ENCODE measurements around the gene SAGE1.
"Not testable (repeated sequence)": the region's sequence is repeated elsewhere in the genome, so short reads cannot be mapped to it uniquely, and the experiment has no call there.

SAGE1 gene, protein sequence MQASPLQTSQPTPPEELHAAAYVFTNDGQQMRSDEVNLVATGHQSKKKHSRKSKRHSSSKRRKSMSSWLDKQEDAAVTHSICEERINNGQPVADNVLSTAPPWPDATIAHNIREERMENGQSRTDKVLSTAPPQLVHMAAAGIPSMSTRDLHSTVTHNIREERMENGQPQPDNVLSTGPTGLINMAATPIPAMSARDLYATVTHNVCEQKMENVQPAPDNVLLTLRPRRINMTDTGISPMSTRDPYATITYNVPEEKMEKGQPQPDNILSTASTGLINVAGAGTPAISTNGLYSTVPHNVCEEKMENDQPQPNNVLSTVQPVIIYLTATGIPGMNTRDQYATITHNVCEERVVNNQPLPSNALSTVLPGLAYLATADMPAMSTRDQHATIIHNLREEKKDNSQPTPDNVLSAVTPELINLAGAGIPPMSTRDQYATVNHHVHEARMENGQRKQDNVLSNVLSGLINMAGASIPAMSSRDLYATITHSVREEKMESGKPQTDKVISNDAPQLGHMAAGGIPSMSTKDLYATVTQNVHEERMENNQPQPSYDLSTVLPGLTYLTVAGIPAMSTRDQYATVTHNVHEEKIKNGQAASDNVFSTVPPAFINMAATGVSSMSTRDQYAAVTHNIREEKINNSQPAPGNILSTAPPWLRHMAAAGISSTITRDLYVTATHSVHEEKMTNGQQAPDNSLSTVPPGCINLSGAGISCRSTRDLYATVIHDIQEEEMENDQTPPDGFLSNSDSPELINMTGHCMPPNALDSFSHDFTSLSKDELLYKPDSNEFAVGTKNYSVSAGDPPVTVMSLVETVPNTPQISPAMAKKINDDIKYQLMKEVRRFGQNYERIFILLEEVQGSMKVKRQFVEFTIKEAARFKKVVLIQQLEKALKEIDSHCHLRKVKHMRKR

GRCh38 chrX:135893294-135893817 lies at the start of gene SAGE1, which contains the start of gene CT45A10:
TSS of gene SAGE1 (plus strand) at chrX:135893716. CDS start at chrX:135896243, 2,527 bp downstream.
TSS of gene CT45A10 (minus strand) at chrX:135893444. CDS start at chrX:135885344, 8,100 bp downstream.
- intact Hi-C loops (cut with micrococcal nuclease): no loop called here

GRCh38 chrX:135854438-135854837 lies 39.1 kb upstream of the SAGE1 start, which contains the start of gene CT45A8:
TSS of gene CT45A8 (minus strand) at chrX:135854538. CDS start at chrX:135850783, 3,755 bp downstream.
- H3K4me3 Mint-ChIP-seq; H3K9me3 Mint-ChIP-seq; H3K4me1 Mint-ChIP-seq (ENCODE audit: low read depth); H3K27me3 Mint-ChIP-seq; intact Hi-C loops (cut with micrococcal nuclease); H3K27ac Mint-ChIP-seq; H3K36me3 Mint-ChIP-seq (ENCODE audit: low read depth): not testable (repeated sequence)

More at GRCh38 chrX:135893294-135893817, at the start of gene SAGE1, which contains the start of gene CT45A10:
- Mint-ChIP-seq H3K27me3 (no peaks in the 10 kb centered on the region), H3K36me3 (ENCODE audit: low read depth) (no peaks in the 10 kb centered on the region), H3K4me3 (no peak within 1 kb of the TSS), H3K9me3 (no peaks in the 10 kb centered on the region), H3K4me1 (ENCODE audit: low read depth) (no peaks in the 10 kb centered on the region), H3K27ac (no peak within 1 kb of the TSS)

DNA sequence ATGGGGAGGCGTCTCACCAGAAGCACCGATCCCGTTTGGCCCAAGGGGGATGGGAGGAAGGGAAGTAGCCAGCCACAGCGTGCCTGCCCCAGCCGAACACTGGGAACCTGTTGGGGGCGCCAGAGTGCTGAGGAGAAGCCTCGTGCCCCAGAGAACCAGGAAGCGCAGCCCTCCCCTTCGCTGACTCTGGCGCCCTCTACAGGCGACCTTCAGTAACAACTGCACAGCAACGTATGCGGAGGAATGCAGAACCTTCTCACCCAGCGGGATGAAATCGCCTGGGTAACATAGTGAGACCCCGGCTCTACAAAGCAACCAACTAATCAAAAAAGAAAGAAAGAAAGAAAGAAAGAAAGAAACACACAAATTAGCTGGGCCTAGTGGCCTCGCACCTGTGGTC lies 21.8 kb upstream of the SAGE1 start, which contains the start of gene CT45A9:
Gene CT45A9, minus strand, starts transcription at position 101 of the 400 bp plus-strand sequence. CDS start 3,751 bp downstream, outside the sequence.
- H3K27ac Mint-ChIP-seq; H3K27me3 Mint-ChIP-seq; H3K4me3 Mint-ChIP-seq; H3K9me3 Mint-ChIP-seq; H3K36me3 Mint-ChIP-seq (ENCODE audit: low read depth); intact Hi-C loops (cut with micrococcal nuclease); H3K4me1 Mint-ChIP-seq (ENCODE audit: low read depth): not testable (repeated sequence)

DNA sequence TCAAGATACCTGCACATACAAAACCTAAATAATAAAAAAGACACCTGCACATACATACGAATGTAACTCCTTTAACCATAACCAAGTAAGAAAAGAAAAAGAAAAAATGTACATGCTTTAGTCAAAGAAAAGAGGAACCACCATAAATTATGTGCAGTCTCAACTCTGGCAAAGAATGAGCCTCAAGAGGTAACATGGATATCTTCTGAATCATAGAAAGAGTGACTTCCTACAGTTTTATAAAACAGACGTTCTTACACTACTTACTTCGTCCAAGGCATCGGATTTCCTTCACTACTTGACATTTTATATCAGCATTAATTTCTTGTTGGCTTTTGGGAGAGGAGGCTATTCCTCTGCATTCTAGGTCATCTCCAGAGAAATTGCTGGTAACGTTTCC lies 10.8 kb upstream of the SAGE1 start:
- H3K27me3 Mint-ChIP-seq; intact Hi-C loops (cut with micrococcal nuclease); H3K27ac Mint-ChIP-seq; H3K36me3 Mint-ChIP-seq (ENCODE audit: low read depth); H3K4me1 Mint-ChIP-seq (ENCODE audit: low read depth); H3K9me3 Mint-ChIP-seq; H3K4me3 Mint-ChIP-seq: not testable (repeated sequence)

DNA sequence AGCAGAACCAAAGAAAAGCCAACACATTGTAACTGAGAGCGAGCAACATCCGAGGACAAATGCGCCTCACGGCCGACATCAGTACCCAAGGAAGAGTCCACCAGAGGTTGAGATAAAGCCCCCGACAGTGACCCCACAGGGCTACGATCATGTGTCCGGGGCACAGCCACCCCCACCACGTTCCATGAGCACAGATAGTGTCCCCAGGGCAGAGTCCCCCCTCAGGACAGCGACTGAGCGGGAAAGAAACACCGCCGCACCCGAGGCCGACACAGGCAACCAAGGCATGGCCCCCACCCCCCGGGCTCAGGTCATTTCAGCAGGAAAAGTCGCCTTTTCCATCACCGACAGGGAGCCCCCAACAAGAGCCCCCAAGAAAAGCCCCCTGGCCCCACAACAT lies 5.3 kb upstream of the SAGE1 start:
- H3K4me1 Mint-ChIP-seq (ENCODE audit: low read depth); H3K9me3 Mint-ChIP-seq; H3K36me3 Mint-ChIP-seq (ENCODE audit: low read depth); H3K4me3 Mint-ChIP-seq; H3K27me3 Mint-ChIP-seq; H3K27ac Mint-ChIP-seq; intact Hi-C loops (cut with micrococcal nuclease): not testable (repeated sequence)

GRCh38 chrX:135888976-135889375 lies 4.5 kb upstream of the SAGE1 start:
- H3K27me3 Mint-ChIP-seq; H3K4me1 Mint-ChIP-seq (ENCODE audit: low read depth); H3K4me3 Mint-ChIP-seq; H3K27ac Mint-ChIP-seq; H3K9me3 Mint-ChIP-seq; H3K36me3 Mint-ChIP-seq (ENCODE audit: low read depth); intact Hi-C loops (cut with micrococcal nuclease): not testable (repeated sequence)

DNA sequence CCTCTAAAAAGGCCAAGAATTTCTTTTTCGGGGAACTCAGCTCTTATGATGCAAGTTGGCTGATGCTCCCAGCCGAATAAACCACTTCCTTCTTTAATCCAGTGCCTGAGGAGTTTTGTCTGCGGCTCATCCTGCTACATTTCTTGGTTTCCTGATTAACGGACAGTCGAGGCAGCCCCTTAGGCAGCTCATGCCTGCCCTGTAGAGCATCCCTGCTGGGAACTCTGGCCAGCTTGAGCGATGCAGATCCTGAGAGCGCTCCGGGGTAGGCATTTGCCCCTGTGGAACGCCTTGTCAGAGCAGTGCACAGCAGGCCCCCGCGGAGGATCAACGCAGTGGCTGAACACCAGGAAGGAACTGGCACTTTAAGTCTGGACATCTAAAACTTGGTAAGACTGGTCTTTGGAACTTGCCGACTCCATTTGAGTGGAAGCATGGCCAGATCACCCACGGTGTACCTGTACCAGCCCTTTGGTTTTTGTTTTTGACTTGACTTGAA lies 3.4 kb upstream of the SAGE1 start:
- Mint-ChIP-seq H3K4me1 (ENCODE audit: low read depth) (no peaks in the 10 kb centered on the region), H3K9me3 (no peaks in the 10 kb centered on the region), H3K27me3 (no peaks in the 10 kb centered on the region), H3K36me3 (ENCODE audit: low read depth) (no peaks in the 10 kb centered on the region), H3K27ac (no peak overlapping the region), H3K4me3 (no peak overlapping the region)
- intact Hi-C loops (cut with micrococcal nuclease): no loop called here

DNA sequence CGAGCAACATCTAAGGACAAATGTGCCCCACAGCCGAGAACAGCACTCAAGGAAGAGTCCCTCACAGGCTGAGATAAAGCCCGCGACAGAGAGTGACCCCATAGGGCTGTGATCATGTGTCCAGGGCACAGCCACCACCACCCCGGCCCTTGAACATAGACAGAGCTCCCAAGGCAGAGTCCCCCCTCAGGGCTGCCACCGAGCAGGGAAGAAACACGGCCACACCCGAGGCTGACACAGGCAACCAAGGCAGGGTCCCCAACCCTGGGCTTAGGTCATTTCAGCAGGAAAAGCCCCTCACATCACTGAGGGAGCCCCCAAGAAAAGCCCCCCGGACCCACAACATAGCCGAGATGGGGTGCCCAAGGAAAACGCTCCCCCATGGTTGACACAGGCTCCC lies 735 bp upstream of the SAGE1 start:
- H3K4me3 Mint-ChIP-seq: no peak overlapping the region
- no peak overlapping the region for H3K27ac Mint-ChIP-seq
- H3K4me1 Mint-ChIP-seq (ENCODE audit: low read depth): no peaks in the 10 kb centered on the region
- no peaks in the 10 kb centered on the region for H3K36me3 Mint-ChIP-seq (ENCODE audit: low read depth)
- intact Hi-C loops (cut with micrococcal nuclease): no loop called here
- no peaks in the 10 kb centered on the region for H3K9me3 Mint-ChIP-seq
- H3K27me3 Mint-ChIP-seq: no peaks in the 10 kb centered on the region

DNA sequence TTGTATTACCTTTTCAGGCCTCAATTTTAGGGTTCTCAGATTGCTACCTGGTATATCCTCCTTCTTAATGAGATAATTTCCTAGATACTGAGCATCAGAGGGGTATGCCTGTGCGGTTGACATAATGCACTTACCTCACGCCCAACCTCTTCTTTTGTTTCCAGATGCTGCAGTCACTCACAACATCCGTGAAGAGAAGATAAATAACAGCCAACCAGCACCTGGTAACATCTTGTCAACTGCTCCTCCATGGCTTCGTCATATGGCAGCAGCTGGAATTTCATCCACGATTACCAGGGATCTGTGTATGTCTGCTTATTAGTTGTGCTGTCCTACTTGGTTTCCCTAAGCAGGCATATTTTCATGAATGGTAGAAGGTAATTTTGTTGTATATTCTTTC lies 16.7 kb downstream of the SAGE1 start:
- Mint-ChIP-seq H3K9me3 (no peaks in the 10 kb centered on the region), H3K4me1 (ENCODE audit: low read depth) (no peaks in the 10 kb centered on the region), H3K4me3 (no peak overlapping the region), H3K27ac (no peak overlapping the region), H3K27me3 (no peaks in the 10 kb centered on the region), H3K36me3 (ENCODE audit: low read depth) (no peaks in the 10 kb centered on the region)
- intact Hi-C loops (cut with micrococcal nuclease): no loop called here

GRCh38 chrX:135914404-135914803 lies 20.9 kb downstream of the SAGE1 start:
- no peaks in the 10 kb centered on the region for H3K36me3 Mint-ChIP-seq (ENCODE audit: low read depth)
- intact Hi-C loops (cut with micrococcal nuclease): no loop called here
- no peaks in the 10 kb centered on the region for H3K27me3 Mint-ChIP-seq
- H3K27ac Mint-ChIP-seq: no peak overlapping the region
- no peak overlapping the region for H3K4me3 Mint-ChIP-seq
- H3K4me1 Mint-ChIP-seq (ENCODE audit: low read depth): no peaks in the 10 kb centered on the region
- no peaks in the 10 kb centered on the region for H3K9me3 Mint-ChIP-seq

DNA sequence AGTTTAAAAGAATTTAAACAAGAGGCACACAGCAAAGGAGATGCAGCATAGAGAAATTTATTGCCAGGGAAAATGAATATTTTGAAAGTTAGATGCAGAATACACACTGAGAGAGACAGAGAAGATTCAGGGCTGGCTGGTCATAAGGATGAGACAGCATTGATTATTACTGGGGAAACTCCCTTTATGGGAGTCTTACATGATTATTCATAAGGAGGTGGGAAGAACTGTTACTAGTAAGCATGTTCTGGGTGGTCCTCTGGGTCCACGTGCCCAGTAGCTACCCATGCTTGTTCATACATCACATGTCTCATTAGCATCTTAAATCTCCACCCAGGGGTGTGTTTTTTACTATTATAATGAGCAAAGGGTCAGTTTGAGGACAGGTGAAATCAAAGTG lies 27.0 kb downstream of the SAGE1 start:
- H3K36me3 Mint-ChIP-seq (ENCODE audit: low read depth); H3K4me1 Mint-ChIP-seq (ENCODE audit: low read depth); H3K27me3 Mint-ChIP-seq; H3K9me3 Mint-ChIP-seq; H3K4me3 Mint-ChIP-seq; intact Hi-C loops (cut with micrococcal nuclease); H3K27ac Mint-ChIP-seq: not testable (repeated sequence)

- Mint-ChIP-seq H3K9me3 (no peaks in the 10 kb centered on the region), H3K36me3 (ENCODE audit: low read depth) (no peaks in the 10 kb centered on the region), H3K27me3 (no peaks in the 10 kb centered on the region), H3K4me3 (no peak overlapping the region), H3K27ac (no peak overlapping the region), H3K4me1 (ENCODE audit: low read depth) (no peaks in the 10 kb centered on the region)
- intact Hi-C loops (cut with micrococcal nuclease): no loop called here
Observed at GRCh38 chrX:135923353-135923752, 29.8 kb downstream of the SAGE1 start.

DNA sequence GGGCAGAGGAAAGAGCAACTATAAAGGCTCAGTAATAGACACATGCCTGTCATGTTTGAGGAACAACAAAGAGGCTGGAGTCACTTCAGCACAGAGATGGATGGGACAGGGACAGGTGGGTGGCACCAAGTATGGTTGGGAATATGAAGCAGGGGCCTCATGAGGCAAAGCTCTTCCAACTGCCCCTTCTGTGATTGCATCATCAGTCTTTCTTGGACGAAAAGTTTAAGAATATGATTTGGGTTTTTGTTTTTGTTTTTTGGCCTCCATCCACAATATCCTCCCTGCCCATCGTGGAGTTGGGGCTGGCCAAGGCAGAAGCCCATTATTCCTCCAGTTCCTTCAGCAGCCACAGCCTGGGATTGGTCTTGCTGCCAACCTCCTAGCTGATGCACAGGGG lies 34.4 kb downstream of the SAGE1 start:
- Mint-ChIP-seq H3K27ac (no peak overlapping the region), H3K27me3 (no peaks in the 10 kb centered on the region), H3K4me1 (ENCODE audit: low read depth) (no peaks in the 10 kb centered on the region), H3K36me3 (ENCODE audit: low read depth) (no peaks in the 10 kb centered on the region), H3K4me3 (no peak overlapping the region), H3K9me3 (no peaks in the 10 kb centered on the region)
- intact Hi-C loops (cut with micrococcal nuclease): no loop called here

Data from dendritic cell treated with granulocyte-macrophage colony-stimulating factor and Interleukin-4, amounts not matched to agents 40 ng/mL and 50 ng/mL, for 4 days (primary cell).